HG02623 (cell line): ENCODE measurements around the gene GABBR2.

Experiments used
- ATAC-seq: cut with Tn5 transposase; IDR thresholded peaks from one replicate; pipeline ENCODE4 v1.9.1; 2021; ENCODE audit warnings: moderate library complexity; ENCODE audit not compliant: unreplicated experiment

Gene GABBR2

GRCh38 chr9:98571643-98572042, 137.1 kb downstream of the GABBR2 start:
- ATAC-seq, result no peak

GRCh38 chr9:98570663-98571440, 137.9 kb downstream of the GABBR2 start:
- ATAC-seq, result no peak

- ATAC-seq, result no peak
Measured at GRCh38 chr9:98570055-98570454, 138.7 kb downstream of the GABBR2 start.

GRCh38 chr9:98569491-98569890, 139.2 kb downstream of the GABBR2 start:
- no peak for ATAC-seq

GRCh38 chr9:98568909-98569469, 139.7 kb downstream of the GABBR2 start:
- no peak for ATAC-seq

- no peak for ATAC-seq
Measured at GRCh38 chr9:98568234-98568908, 140.4 kb downstream of the GABBR2 start.

GRCh38 chr9:98567540-98568233, 141.0 kb downstream of the GABBR2 start:
- no peak for ATAC-seq

- ATAC-seq, result no peak
Measured at GRCh38 chr9:98565152-98566135, 143.3 kb downstream of the GABBR2 start.

GRCh38 chr9:98564714-98565113, 144.0 kb downstream of the GABBR2 start:
- no peak for ATAC-seq

GRCh38 chr9:98563988-98564387, 144.7 kb downstream of the GABBR2 start:
- no peak for ATAC-seq

- no peak for ATAC-seq
Measured at GRCh38 chr9:98563212-98563907, 145.4 kb downstream of the GABBR2 start.

GRCh38 chr9:98559561-98559960, 149.2 kb downstream of the GABBR2 start:
- no peak for ATAC-seq

- ATAC-seq, result no peak
Measured at GRCh38 chr9:98558575-98558974, 150.2 kb downstream of the GABBR2 start.

- no peak for ATAC-seq
Measured at GRCh38 chr9:98556511-98556910, 152.2 kb downstream of the GABBR2 start.

GRCh38 chr9:98555651-98556465, 152.9 kb downstream of the GABBR2 start:
- no peak for ATAC-seq

GRCh38 chr9:98554752-98555151, 154.0 kb downstream of the GABBR2 start:
- no peak for ATAC-seq

- ATAC-seq, result no peak
Measured at GRCh38 chr9:98552331-98552730, 156.4 kb downstream of the GABBR2 start.

GRCh38 chr9:98551511-98552286, 157.0 kb downstream of the GABBR2 start:
- ATAC-seq, result no peak
